NCI-H460 (cell line): ENCODE measurements around the gene TNFSF13B. TPM values are rescaled to one million over a fixed set of nuclear protein-coding genes. Genes with fewer than 3 reads are reported as not detected.
A peak's percentile ranks its signal among the peaks of the same experiment; 100 is the strongest.
"Not testable (repeated sequence)": the region's sequence is repeated elsewhere in the genome, so short reads cannot be mapped to it uniquely, and the experiment has no call there.

Experiments
- DNase-seq: peaks from one replicate; pipeline ENCODE4 v3.0.0-alpha.2; 2016; ENCODE audit warnings: low read depth; ENCODE audit errors: extremely low read depth
- total RNA-seq: library from RNA; depleted of rRNA; stranded (reverse); fragments of >200 nt; shearing (Covaris generic); gene quantifications from 2 replicates; pipeline ENCODE4 v1.2.3, GENCODE V29; 2014

Gene TNFSF13B
- total RNA-seq, 1 experiment from 2014 or later: 0.22 TPM

- DNase-seq: no peak
These were observed 8.9 kb downstream of the TNFSF13B start for GRCh38 chr13:108278466-108278865.

GRCh38 chr13:108281901-108282300, 12.4 kb downstream of the TNFSF13B start:
- no peak for DNase-seq

- no peak for DNase-seq
These were observed 13.6 kb downstream of the TNFSF13B start for GRCh38 chr13:108283110-108283509.

- DNase-seq: no peak
These were observed 19.2 kb downstream of the TNFSF13B start for GRCh38 chr13:108288741-108289140.

GRCh38 chr13:108289819-108290218, 20.3 kb downstream of the TNFSF13B start:
- no peak for DNase-seq

GRCh38 chr13:108297114-108297513, 27.6 kb downstream of the TNFSF13B start:
- DNase-seq: no peak

GRCh38 chr13:108302279-108302678, 32.8 kb downstream of the TNFSF13B start:
- DNase-seq: no peak

- DNase-seq: no peak
These were observed 34.9 kb downstream of the TNFSF13B start for GRCh38 chr13:108304170-108305016.

GRCh38 chr13:108305655-108306054, 36.1 kb downstream of the TNFSF13B start:
- DNase-seq: no peak

- DNase-seq: no peak
These were observed 37.3 kb downstream of the TNFSF13B start for GRCh38 chr13:108306860-108307259.

- DNase-seq: not testable (repeated sequence)
These were observed 42.1 kb downstream of the TNFSF13B start for GRCh38 chr13:108311596-108311995.

- no peak for DNase-seq
These were observed 43.9 kb downstream of the TNFSF13B start for GRCh38 chr13:108313382-108313781.

- no peak for DNase-seq
These were observed 45.8 kb downstream of the TNFSF13B start for GRCh38 chr13:108315273-108315672.

GRCh38 chr13:108315991-108316390, 46.5 kb downstream of the TNFSF13B start:
- no peak for DNase-seq

- DNase-seq: no peak
These were observed 46.9 kb downstream of the TNFSF13B start for GRCh38 chr13:108316413-108316812.

GRCh38 chr13:108322206-108322824, 52.8 kb downstream of the TNFSF13B start:
- peak; percentile 37 for DNase-seq

- DNase-seq: no peak
These were observed 53.5 kb downstream of the TNFSF13B start for GRCh38 chr13:108323031-108323430.

GRCh38 chr13:108325863-108326262, 56.3 kb downstream of the TNFSF13B start:
- no peak for DNase-seq

GRCh38 chr13:108326309-108326708, 56.8 kb downstream of the TNFSF13B start:
- no peak for DNase-seq

GRCh38 chr13:108328848-108329247, 59.3 kb downstream of the TNFSF13B start:
- DNase-seq: no peak

GRCh38 chr13:108332791-108333190, 63.3 kb downstream of the TNFSF13B start:
- no peak for DNase-seq
